Measurements from ENCODE around the gene PIK3CD.

The PIK3CD gene

GRCh38 chr1:9607352-9607751, 44.2 kb upstream of the PIK3CD start:
- Histone ChIP-seq H3K9ac (ENCODE audit: low read length) (no peak overlapping the region), H3K9me2 (ENCODE audit: low read depth, low read length) (no peaks in the 10 kb centered on the region), H4K20me1 (ENCODE audit: insufficient read depth, low read length) (no peaks in the 10 kb centered on the region), H3K4me2 (ENCODE audit: low read length) (no peak overlapping the region), H3K9me3 (ENCODE audit: low read length) (no peaks in the 10 kb centered on the region), H3F3A (ENCODE audit: insufficient read depth, low read length) (no peaks in the 10 kb centered on the region), H3K4me1 (ENCODE audit: insufficient read depth, low read length, severe bottlenecking) (no peaks in the 10 kb centered on the region), H2AFZ (ENCODE audit: low read length) (no peak overlapping the region), H3K36me3 (ENCODE audit: insufficient read depth, low read length) (peaks cover 90% of the 10 kb centered on the region), H3K79me2 (ENCODE audit: insufficient read depth, low read length) (no peaks in the 10 kb centered on the region), H3K27me3 (ENCODE audit: insufficient read depth, low read length) (no peaks in the 10 kb centered on the region), H3K4me3 (ENCODE audit: low read depth, low read length, poor library complexity, severe bottlenecking) (no peak overlapping the region), H3K27ac (ENCODE audit: low read depth, low read length, poor library complexity, severe bottlenecking) (no peak overlapping the region)
- TF ChIP-seq CTCF (IDR thresholded peaks at IDR 0.05; ENCODE audit: low read length) (no peak), EZH2 (IDR thresholded peaks at IDR 0.05; ENCODE audit: borderline replicate concordance, low read length) (no peak)

- Histone ChIP-seq H3K4me1 (ENCODE audit: insufficient read depth, low read length, severe bottlenecking) (no peaks in the 10 kb centered on the region), H3F3A (ENCODE audit: insufficient read depth, low read length) (no peaks in the 10 kb centered on the region), H3K36me3 (ENCODE audit: insufficient read depth, low read length) (peaks cover 81% of the 10 kb centered on the region), H4K20me1 (ENCODE audit: insufficient read depth, low read length) (no peaks in the 10 kb centered on the region), H3K4me2 (ENCODE audit: low read length) (no peak overlapping the region), H3K27me3 (ENCODE audit: insufficient read depth, low read length) (no peaks in the 10 kb centered on the region), H3K4me3 (ENCODE audit: low read depth, low read length, poor library complexity, severe bottlenecking) (no peak overlapping the region), H3K79me2 (ENCODE audit: insufficient read depth, low read length) (no peaks in the 10 kb centered on the region), H3K27ac (ENCODE audit: low read depth, low read length, poor library complexity, severe bottlenecking) (no peak overlapping the region), H2AFZ (ENCODE audit: low read length) (no peak overlapping the region), H3K9me3 (ENCODE audit: low read length) (no peaks in the 10 kb centered on the region), H3K9me2 (ENCODE audit: low read depth, low read length) (no peaks in the 10 kb centered on the region), H3K9ac (ENCODE audit: low read length) (no peak overlapping the region)
- no peak for TF ChIP-seq EZH2 (IDR thresholded peaks at IDR 0.05; ENCODE audit: borderline replicate concordance, low read length)
- TF ChIP-seq CTCF (IDR thresholded peaks at IDR 0.05; ENCODE audit: low read length), result no peak
Measured at GRCh38 chr1:9609998-9610397, 41.5 kb upstream of the PIK3CD start.

- H3K27ac ChIP-seq (ENCODE audit: low read depth, low read length, poor library complexity, severe bottlenecking), result no peak overlapping the region
- no peak for TF ChIP-seq CTCF (IDR thresholded peaks at IDR 0.05; ENCODE audit: low read length)
- no peaks in the 10 kb centered on the region for H3K4me1 ChIP-seq (ENCODE audit: insufficient read depth, low read length, severe bottlenecking)
- H3K27me3 ChIP-seq (ENCODE audit: insufficient read depth, low read length), result no peaks in the 10 kb centered on the region
- no peak overlapping the region for H2AFZ ChIP-seq (ENCODE audit: low read length)
- no peak overlapping the region for H3K4me3 ChIP-seq (ENCODE audit: low read depth, low read length, poor library complexity, severe bottlenecking)
- peaks cover 78% of the 10 kb centered on the region for H3K36me3 ChIP-seq (ENCODE audit: insufficient read depth, low read length)
- H3K79me2 ChIP-seq (ENCODE audit: insufficient read depth, low read length), result no peaks in the 10 kb centered on the region
- no peaks in the 10 kb centered on the region for H3K9me2 ChIP-seq (ENCODE audit: low read depth, low read length)
- H3K9me3 ChIP-seq (ENCODE audit: low read length), result no peaks in the 10 kb centered on the region
- H4K20me1 ChIP-seq (ENCODE audit: insufficient read depth, low read length), result no peaks in the 10 kb centered on the region
- H3F3A ChIP-seq (ENCODE audit: insufficient read depth, low read length), result no peaks in the 10 kb centered on the region
- no peak overlapping the region for H3K9ac ChIP-seq (ENCODE audit: low read length)
- no peak overlapping the region for H3K4me2 ChIP-seq (ENCODE audit: low read length)
Measured at GRCh38 chr1:9610548-9610947, 41.0 kb upstream of the PIK3CD start.

Measured in OCI-LY1 (cell line).